ENCODE results near the gene ATXN2. TPM values are rescaled to one million over a fixed set of nuclear protein-coding genes. Genes with fewer than 3 reads are reported as not detected.

ATXN2 gene
- total RNA-seq, 6 experiments from 2014 or later, result 80.7 to 110 (median 91.9) TPM

DNA sequence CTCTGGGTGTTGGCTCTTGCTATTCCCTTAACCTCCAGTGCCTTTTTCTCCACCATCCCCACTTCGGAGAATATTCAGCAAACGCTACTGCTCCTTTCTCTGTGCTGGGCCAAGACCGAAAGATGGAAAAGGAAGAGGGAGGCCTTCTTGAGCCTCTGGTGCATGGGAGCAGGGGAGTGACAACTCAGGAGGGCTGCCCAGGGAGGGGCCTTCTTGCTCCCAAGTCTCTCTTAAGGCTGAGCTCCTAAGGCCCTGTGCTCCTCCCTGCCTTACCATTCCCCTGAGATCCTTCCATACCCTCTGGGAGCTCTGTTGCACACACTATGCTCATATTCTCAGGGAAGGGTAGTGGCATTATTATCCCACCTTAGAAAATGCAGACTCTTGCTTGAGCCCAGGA, 158.5 kb downstream of the ATXN2 start:
- TF ChIP-seq, protein P1, sequence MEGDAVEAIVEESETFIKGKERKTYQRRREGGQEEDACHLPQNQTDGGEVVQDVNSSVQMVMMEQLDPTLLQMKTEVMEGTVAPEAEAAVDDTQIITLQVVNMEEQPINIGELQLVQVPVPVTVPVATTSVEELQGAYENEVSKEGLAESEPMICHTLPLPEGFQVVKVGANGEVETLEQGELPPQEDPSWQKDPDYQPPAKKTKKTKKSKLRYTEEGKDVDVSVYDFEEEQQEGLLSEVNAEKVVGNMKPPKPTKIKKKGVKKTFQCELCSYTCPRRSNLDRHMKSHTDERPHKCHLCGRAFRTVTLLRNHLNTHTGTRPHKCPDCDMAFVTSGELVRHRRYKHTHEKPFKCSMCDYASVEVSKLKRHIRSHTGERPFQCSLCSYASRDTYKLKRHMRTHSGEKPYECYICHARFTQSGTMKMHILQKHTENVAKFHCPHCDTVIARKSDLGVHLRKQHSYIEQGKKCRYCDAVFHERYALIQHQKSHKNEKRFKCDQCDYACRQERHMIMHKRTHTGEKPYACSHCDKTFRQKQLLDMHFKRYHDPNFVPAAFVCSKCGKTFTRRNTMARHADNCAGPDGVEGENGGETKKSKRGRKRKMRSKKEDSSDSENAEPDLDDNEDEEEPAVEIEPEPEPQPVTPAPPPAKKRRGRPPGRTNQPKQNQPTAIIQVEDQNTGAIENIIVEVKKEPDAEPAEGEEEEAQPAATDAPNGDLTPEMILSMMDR (IDR thresholded peaks at IDR 0.05), result no peak
- Mint-ChIP-seq H3K4me3 (peak overlapping the region; percentile 37; the same call in 1 of the 2 replicates), H3K27ac (peak overlapping the region; percentile 86), H3K4me1 (ENCODE audit: low read depth) (peaks cover 89% of the 10 kb centered on the region), H3K36me3 (ENCODE audit: low read depth) (peaks cover 16% of the 10 kb centered on the region), H3K9me3 (peaks cover 8% of the 10 kb centered on the region; the same call in 1 of the 2 replicates), H3K27me3 (ENCODE audit: insufficient read depth) (peaks cover 73% of the 10 kb centered on the region)
- no peak for DNase-seq

DNA sequence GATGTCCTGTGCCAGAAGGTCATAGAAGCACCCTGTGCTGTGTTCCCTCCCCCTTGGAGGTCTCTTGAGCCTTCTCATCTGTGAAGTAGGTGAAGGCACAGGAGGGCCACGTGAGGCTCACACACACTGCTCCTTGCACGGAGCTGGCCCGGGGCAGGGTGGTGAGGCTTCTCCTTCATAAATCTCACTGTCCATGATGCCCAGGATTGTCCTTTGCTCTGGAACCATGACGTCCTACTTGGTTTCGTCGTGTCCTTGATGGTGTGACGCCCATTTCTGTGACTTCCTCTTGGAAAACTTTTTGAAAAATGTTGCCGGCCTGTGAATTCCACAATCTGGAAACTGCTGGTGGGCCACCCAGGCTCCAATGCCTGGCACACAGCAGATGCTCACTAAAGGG, 159.0 kb downstream of the ATXN2 start:
- Mint-ChIP-seq H3K27ac (peak overlapping the region; percentile 86), H3K4me3 (peak overlapping the region; percentile 37; the same call in 1 of the 2 replicates), H3K9me3 (peaks cover 8% of the 10 kb centered on the region; the same call in 1 of the 2 replicates), H3K27me3 (ENCODE audit: insufficient read depth) (peaks cover 74% of the 10 kb centered on the region), H3K36me3 (ENCODE audit: low read depth) (peaks cover 16% of the 10 kb centered on the region), H3K4me1 (ENCODE audit: low read depth) (peaks cover 91% of the 10 kb centered on the region)
- DNase-seq, result no peak
- TF ChIP-seq, protein P1 (IDR thresholded peaks at IDR 0.05), result no peak

DNA sequence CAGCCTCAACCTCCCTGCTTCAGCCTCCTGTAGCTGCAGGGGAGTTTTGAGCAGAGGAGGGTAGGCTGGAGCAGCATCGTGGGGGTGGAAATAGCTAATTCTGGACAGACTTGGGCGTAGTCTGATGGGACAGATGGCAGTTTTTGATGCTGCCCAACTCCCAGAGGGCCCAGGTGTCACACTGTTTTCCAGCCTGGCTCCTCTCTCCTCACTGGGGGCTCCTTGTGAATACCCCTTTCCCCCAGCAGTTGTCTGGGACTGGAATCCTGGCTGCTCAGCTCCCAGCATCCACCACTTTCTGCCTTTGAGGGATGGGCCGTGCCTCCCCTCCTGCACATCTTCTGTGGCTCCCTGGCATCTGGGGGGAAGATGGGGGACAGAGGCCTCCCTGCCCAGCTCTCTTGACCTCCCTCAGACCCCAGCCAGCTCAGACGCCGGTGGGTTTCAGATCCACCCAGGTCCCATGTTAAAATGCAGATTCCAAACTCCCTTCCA, 159.4 kb downstream of the ATXN2 start:
- TF ChIP-seq, protein P1 (IDR thresholded peaks at IDR 0.05), result no peak
- H3K4me3 Mint-ChIP-seq, result peak overlapping the region; percentile 37; the same call in 1 of the 2 replicates
- peaks cover 70% of the 10 kb centered on the region for H3K27me3 Mint-ChIP-seq (ENCODE audit: insufficient read depth)
- peaks cover 8% of the 10 kb centered on the region; the same call in 1 of the 2 replicates for H3K9me3 Mint-ChIP-seq
- H3K4me1 Mint-ChIP-seq (ENCODE audit: low read depth), result peaks cover 91% of the 10 kb centered on the region
- H3K27ac Mint-ChIP-seq, result peak overlapping the region; percentile 86
- H3K36me3 Mint-ChIP-seq (ENCODE audit: low read depth), result peaks cover 16% of the 10 kb centered on the region
- no peak for DNase-seq

DNA sequence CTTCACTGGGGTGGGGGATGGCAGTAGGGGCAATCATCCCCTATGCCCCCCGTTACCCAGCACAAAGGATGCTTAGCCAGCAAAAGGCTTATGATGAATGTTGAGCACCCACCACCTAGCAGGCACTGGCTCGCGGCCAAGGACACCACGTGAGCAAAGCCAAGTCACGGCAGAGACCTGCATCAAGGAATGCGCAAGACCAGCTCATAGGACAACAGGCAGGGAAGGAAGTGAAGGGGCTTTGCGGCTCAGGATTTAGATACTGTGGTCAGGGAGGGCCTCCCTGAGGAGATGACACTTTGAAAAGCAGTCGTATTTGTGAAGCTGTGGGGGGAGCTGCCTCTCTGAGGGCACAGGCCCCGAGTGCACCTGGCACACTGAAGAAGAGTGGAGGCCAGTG, 160.6 kb downstream of the ATXN2 start:
- Mint-ChIP-seq H3K4me3 (peak overlapping the region; percentile 51), H3K4me1 (ENCODE audit: low read depth) (peaks cover 91% of the 10 kb centered on the region)
- peak; percentile 43 for DNase-seq

DNA sequence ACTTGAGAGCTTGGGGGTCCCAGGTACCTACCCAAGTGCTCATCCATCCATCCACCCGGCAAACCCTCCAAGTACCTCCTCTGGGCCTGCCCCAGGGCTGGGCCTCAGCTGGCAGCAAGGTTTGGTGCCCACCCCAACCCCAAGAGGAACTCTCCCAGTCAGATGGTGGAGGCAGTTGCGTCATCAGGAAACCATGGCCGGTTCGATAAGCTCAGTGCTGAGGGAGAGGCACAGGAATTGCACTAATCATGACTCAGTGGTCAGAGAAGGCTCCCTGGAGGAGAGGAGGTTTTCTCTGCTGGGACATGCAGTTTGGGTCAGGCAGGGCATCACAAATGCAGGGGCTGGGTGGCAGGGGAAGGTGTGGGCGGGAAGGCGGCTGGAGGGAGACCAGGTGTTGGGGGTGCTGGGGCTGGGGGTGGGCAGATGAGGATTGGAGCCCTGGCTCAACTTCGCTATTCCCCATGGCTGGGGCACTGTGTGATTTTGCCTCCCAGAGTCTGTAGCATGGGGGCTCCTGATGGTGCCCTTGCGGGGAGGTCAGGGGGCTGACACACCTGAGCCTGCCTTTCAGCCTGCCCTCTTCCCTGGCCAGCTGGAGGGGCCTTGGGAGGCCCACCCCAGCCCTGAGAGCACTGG, 161.2 kb downstream of the ATXN2 start:
- H3K27me3 Mint-ChIP-seq (ENCODE audit: insufficient read depth), result peaks cover 55% of the 10 kb centered on the region
- DNase-seq, result peak; percentile 81
- H3K4me1 Mint-ChIP-seq (ENCODE audit: low read depth), result peaks cover 91% of the 10 kb centered on the region
- TF ChIP-seq, protein P1 (IDR thresholded peaks at IDR 0.05), result no peak
- H3K36me3 Mint-ChIP-seq (ENCODE audit: low read depth), result peaks cover 9% of the 10 kb centered on the region
- peaks cover under 1% of the 10 kb centered on the region; the same call in 1 of the 2 replicates for H3K9me3 Mint-ChIP-seq
- H3K27ac Mint-ChIP-seq, result peak overlapping the region; percentile 93
- peak overlapping the region; percentile 70 for H3K4me3 Mint-ChIP-seq

More for the DNA sequence above, 160.6 kb downstream of the ATXN2 start:
- TF ChIP-seq, protein P1 (IDR thresholded peaks at IDR 0.05), result no peak
- Mint-ChIP-seq H3K9me3 (peaks cover 6% of the 10 kb centered on the region; the same call in 1 of the 2 replicates), H3K36me3 (ENCODE audit: low read depth) (peaks cover 13% of the 10 kb centered on the region), H3K27me3 (ENCODE audit: insufficient read depth) (peaks cover 59% of the 10 kb centered on the region), H3K27ac (peak overlapping the region; percentile 93)

Measured in HFFc6 (cell line).